Thyroid gland (tissue), 4 donors: ENCODE data around the gene NGFR. TPM values are rescaled to one million over a fixed set of nuclear protein-coding genes. Genes with fewer than 3 reads are reported as not detected.
"Not testable (repeated sequence)": the region's sequence is repeated elsewhere in the genome, so short reads cannot be mapped to it uniquely, and the experiment has no call there.

Experiments
- DNase-seq, 2 donors: peaks; one replicate each; pipeline ENCODE4 v3.0.0-alpha.2; 2019
- H3K27ac ChIP-seq, 3 donors: fragments of 200-600 bp; sonication (generic); 1 replicate in 2 of 3; 2 replicates in 1 of 3; pipeline ENCODE4 v1.5.1; 2016 to 2019; ENCODE audit warnings: mild to moderate bottlenecking in 1 of 3, moderate library complexity in 1 of 3
- H3K27me3 ChIP-seq: fragments of 200-600 bp; sonication (generic); one replicate; pipeline ENCODE4 v1.5.1; 2019
- H3K36me3 ChIP-seq, 2 donors: fragments of 200-600 bp; sonication (generic); one replicate each; pipeline ENCODE4 v1.5.1; 2016 to 2019
- H3K4me1 ChIP-seq, 2 donors: fragments of 200-600 bp; sonication (generic); one replicate each; pipeline ENCODE4 v1.5.1; 2017 to 2019
- H3K4me3 ChIP-seq, 3 donors: fragments of 200-600 bp; sonication (generic); replicated peaks in 1 of 3; 1 replicate in 2 of 3; 2 replicates in 1 of 3; pipeline ENCODE4 v1.5.1; 2016; ENCODE audit warnings: mild to moderate bottlenecking in 1 of 3
- H3K9me3 ChIP-seq: fragments of 200-600 bp; sonication (generic); one replicate; pipeline ENCODE4 v1.5.1; 2017
- CTCF ChIP-seq, 6 experiments: fragments of 200-600 bp in 3 of 6; fragments of 450-650 bp in 3 of 6; sonication (generic) in 3 of 6; IDR thresholded peaks; one replicate each; pipeline ENCODE4 v1.5.1; 2016 to 2019; ENCODE audit warnings: antibody characterized with exemption in 6 of 6, mild to moderate bottlenecking in 2 of 6, inconsistent platforms in 1 of 6, moderate library complexity in 1 of 6
- POLR2A ChIP-seq, 2 donors: fragments of 450-650 bp; IDR thresholded peaks; one replicate each; pipeline ENCODE4 v1.6.1; 2017; ENCODE audit warnings: antibody characterized with exemption in 2 of 2, mild to moderate bottlenecking in 2 of 2, moderate library complexity in 1 of 2
- WGBS, 2 donors: methylation state at CpG; one replicate each; pipeline ENCODE4 v1.1.5; 2017; 5-methylcytosine and 5-hydroxymethylcytosine counted together
- intact Hi-C: fragments of 100-400 bp; cut with DNase I; formaldehyde crosslinking; loops from one replicate; pipeline ENCODE4 v1.15.1; 2023
- total RNA-seq, 4 donors: library from RNA; depleted of rRNA; stranded (reverse); fragments of >200 nt; gene quantifications; one replicate each; pipeline ENCODE4 v1.2.3, GENCODE V29; 2016

The NGFR gene
- total RNA-seq, 4 donors from 2014 or later: 14.5 to 34.0 (median 21.1) TPM

GRCh38 chr17:49501496-49501895 lies 6.4 kb downstream of the NGFR start:
- H3K27ac ChIP-seq: no peak overlapping the region
- H3K9me3 ChIP-seq: no peaks in the 10 kb centered on the region
- no peaks in the 10 kb centered on the region for H3K36me3 ChIP-seq
- peaks cover 16 to 17% of the 10 kb centered on the region in 2 donors for H3K4me1 ChIP-seq
- DNase-seq: no peak
- H3K27me3 ChIP-seq: peaks cover 23% of the 10 kb centered on the region
- no peak overlapping the region for H3K4me3 ChIP-seq
- WGBS, 2 donors: 26 to 75% methylated on average over 2 to 3 of the region's 3 CpGs
- TF ChIP-seq POLR2A (IDR thresholded peaks at IDR 0.05) (no peak), CTCF (IDR thresholded peaks at IDR 0.05) (no peak)
- intact Hi-C loops: no loop called here

GRCh38 chr17:49502254-49502653 lies 7.2 kb downstream of the NGFR start:
- Histone ChIP-seq H3K9me3 (no peaks in the 10 kb centered on the region), H3K36me3 (no peaks in the 10 kb centered on the region), H3K27me3 (peaks cover 17% of the 10 kb centered on the region), H3K27ac (no peak overlapping the region), H3K4me1 (peaks cover 8 to 10% of the 10 kb centered on the region in 2 donors), H3K4me3 (no peak overlapping the region)
- WGBS, 2 donors: 57% methylated on average over 4 of the region's 4 CpGs
- no peak for DNase-seq
- TF ChIP-seq POLR2A (IDR thresholded peaks at IDR 0.05) (no peak), CTCF (IDR thresholded peaks at IDR 0.05) (no peak)
- intact Hi-C loops: no loop called here

- H3K4me1 ChIP-seq, H3K27ac ChIP-seq, H3K9me3 ChIP-seq, intact Hi-C loops, H3K36me3 ChIP-seq, DNase-seq, H3K4me3 ChIP-seq: not testable (repeated sequence)
- H3K27me3 ChIP-seq: peaks cover 17% of the 10 kb centered on the region
- 41 to 56% methylated on average over 5 of the region's 5 CpGs for WGBS, 2 donors
Observed at GRCh38 chr17:49502680-49503079, 7.6 kb downstream of the NGFR start.

- no peaks in the 10 kb centered on the region for H3K9me3 ChIP-seq
- intact Hi-C loops: no loop called here
- WGBS, 2 donors: 79 to 80% methylated on average over 4 of the region's 4 CpGs
- TF ChIP-seq POLR2A (IDR thresholded peaks at IDR 0.05) (no peak), CTCF (IDR thresholded peaks at IDR 0.05) (no peak)
- peaks cover 5% of the 10 kb centered on the region for H3K27me3 ChIP-seq
- DNase-seq: no peak
- no peaks in the 10 kb centered on the region for H3K4me1 ChIP-seq
- H3K27ac ChIP-seq: no peak overlapping the region
- no peak overlapping the region for H3K4me3 ChIP-seq
- H3K36me3 ChIP-seq: no peaks in the 10 kb centered on the region
Observed at GRCh38 chr17:49504369-49504768, 9.3 kb downstream of the NGFR start.

- WGBS, 2 donors: 68 to 71% methylated on average over 9 to 13 of the region's 14 CpGs
- Histone ChIP-seq H3K9me3 (no peaks in the 10 kb centered on the region), H3K27me3 (peaks cover 1% of the 10 kb centered on the region), H3K36me3 (no peaks in the 10 kb centered on the region), H3K4me1 (no peaks in the 10 kb centered on the region), H3K4me3 (no peak overlapping the region), H3K27ac (no peak overlapping the region)
- no peak for DNase-seq
- intact Hi-C loops: no loop called here
- no peak for TF ChIP-seq CTCF (IDR thresholded peaks at IDR 0.05)
Observed at GRCh38 chr17:49505854-49506253, 10.8 kb downstream of the NGFR start.

- H3K27ac ChIP-seq: no peak overlapping the region
- no peaks in the 10 kb centered on the region for H3K36me3 ChIP-seq
- TF ChIP-seq CTCF (IDR thresholded peaks at IDR 0.05): no peak
- no peak for TF ChIP-seq POLR2A (IDR thresholded peaks at IDR 0.05)
- H3K4me1 ChIP-seq: no peaks in the 10 kb centered on the region
- intact Hi-C loops: no loop called here
- H3K9me3 ChIP-seq: no peaks in the 10 kb centered on the region
- 91% methylated on average over 41 to 46 of the region's 57 CpGs for WGBS, 2 donors
- DNase-seq: no peak
- H3K27me3 ChIP-seq: no peaks in the 10 kb centered on the region
- H3K4me3 ChIP-seq: no peak overlapping the region
Observed at GRCh38 chr17:49506282-49506681, 11.2 kb downstream of the NGFR start.
